ENCODE data around the gene CDCA4. TPM values are rescaled to one million over a fixed set of nuclear protein-coding genes. Genes with fewer than 3 reads are reported as not detected.

The CDCA4 gene
- total RNA-seq, 1 experiment from 2014 or later = 57.7 TPM

GRCh38 chr14:105066240-105067071, 45.6 kb upstream of the CDCA4 start:
- no peak overlapping the region for H3K9ac ChIP-seq (ENCODE audit: extremely low read depth, insufficient read length, low read length)
- Mint-ChIP-seq H3K27me3 (ENCODE audit: low read depth) (peaks cover 12% of the 10 kb centered on the region), H3K4me1 (peaks cover 4 to 8% of the 10 kb centered on the region in 2 experiments; a peak in 2 of 4 replicates), H3K36me3 (ENCODE audit: insufficient read depth in 1 of 3, low read depth in 3 of 3) (no peaks in the 10 kb centered on the region), H3K27ac (no peak overlapping the region), H3K4me3 (no peak overlapping the region), H3K9me3 (no peaks in the 10 kb centered on the region)
- H3K14ac ChIP-seq (ENCODE audit: insufficient read depth, low read length) = no peak overlapping the region; the same call in 1 of the 2 replicates
- no CpG with 5 or more reads among the region's 28 CpGs for WGBS (ENCODE audit: extremely low coverage, insufficient read length, low lambda C conversion rate)
- no peak overlapping the region for H4K5ac ChIP-seq (ENCODE audit: insufficient read length, low read depth, low read length)
- H3K4me1 ChIP-seq (ENCODE audit: insufficient read depth, low read length) = no peaks in the 10 kb centered on the region
- H3K79me1 ChIP-seq (ENCODE audit: insufficient read depth, low read depth, low read length, poor library complexity, severe bottlenecking) = no peaks in the 10 kb centered on the region
- H3K23me2 ChIP-seq (ENCODE audit: insufficient read length, low read depth, low read length, poor library complexity, severe bottlenecking) = no peaks in the 10 kb centered on the region
- no peak overlapping the region for H2AFZ ChIP-seq (ENCODE audit: low read length)
- no peak overlapping the region for H2BK15ac ChIP-seq (ENCODE audit: low read depth, low read length)
- no peak overlapping the region for H3K18ac ChIP-seq (ENCODE audit: insufficient read length, low read depth, low read length)
- H3K79me2 ChIP-seq (ENCODE audit: insufficient read depth, low read length) = no peaks in the 10 kb centered on the region
- no peaks in the 10 kb centered on the region for H3K9me3 ChIP-seq (ENCODE audit: control insufficient read depth, low read depth, low read length)
- no peak overlapping the region for H2BK12ac ChIP-seq (ENCODE audit: insufficient read length, low read depth, low read length)
- no peak overlapping the region for H4K8ac ChIP-seq (replicated peaks; ENCODE audit: insufficient read length, low read depth, low read length)
- H3K4ac ChIP-seq (ENCODE audit: low read depth, low read length) = no peak overlapping the region
- DNase-seq = peak; percentile 25
- no peak overlapping the region for H3T11ph ChIP-seq (ENCODE audit: low read length)
- H3K4me2 ChIP-seq (ENCODE audit: insufficient read depth, insufficient read length, low read length) = no peak overlapping the region
- TF ChIP-seq, protein P1, sequence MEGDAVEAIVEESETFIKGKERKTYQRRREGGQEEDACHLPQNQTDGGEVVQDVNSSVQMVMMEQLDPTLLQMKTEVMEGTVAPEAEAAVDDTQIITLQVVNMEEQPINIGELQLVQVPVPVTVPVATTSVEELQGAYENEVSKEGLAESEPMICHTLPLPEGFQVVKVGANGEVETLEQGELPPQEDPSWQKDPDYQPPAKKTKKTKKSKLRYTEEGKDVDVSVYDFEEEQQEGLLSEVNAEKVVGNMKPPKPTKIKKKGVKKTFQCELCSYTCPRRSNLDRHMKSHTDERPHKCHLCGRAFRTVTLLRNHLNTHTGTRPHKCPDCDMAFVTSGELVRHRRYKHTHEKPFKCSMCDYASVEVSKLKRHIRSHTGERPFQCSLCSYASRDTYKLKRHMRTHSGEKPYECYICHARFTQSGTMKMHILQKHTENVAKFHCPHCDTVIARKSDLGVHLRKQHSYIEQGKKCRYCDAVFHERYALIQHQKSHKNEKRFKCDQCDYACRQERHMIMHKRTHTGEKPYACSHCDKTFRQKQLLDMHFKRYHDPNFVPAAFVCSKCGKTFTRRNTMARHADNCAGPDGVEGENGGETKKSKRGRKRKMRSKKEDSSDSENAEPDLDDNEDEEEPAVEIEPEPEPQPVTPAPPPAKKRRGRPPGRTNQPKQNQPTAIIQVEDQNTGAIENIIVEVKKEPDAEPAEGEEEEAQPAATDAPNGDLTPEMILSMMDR (conservative IDR thresholded peaks at IDR 0.05) = no peak
- no peaks in the 10 kb centered on the region for H4K20me1 ChIP-seq (ENCODE audit: control insufficient read depth, insufficient read depth, insufficient read length)
- no peak overlapping the region for H3K27ac ChIP-seq (ENCODE audit: insufficient read length, low read depth, low read length)
- H2AK5ac ChIP-seq (ENCODE audit: insufficient read length, low read length) = no peak overlapping the region
- H2BK120ac ChIP-seq (ENCODE audit: low read depth, low read length, poor library complexity, severe bottlenecking) = no peak overlapping the region
- H4K91ac ChIP-seq (ENCODE audit: insufficient read length, low read depth, low read length) = no peak overlapping the region
- H3K56ac ChIP-seq (ENCODE audit: insufficient read length, low read depth, low read length) = no peak overlapping the region
- H2BK5ac ChIP-seq (ENCODE audit: insufficient read length, low read length) = no peak overlapping the region
- no peaks in the 10 kb centered on the region for H3K27me3 ChIP-seq (ENCODE audit: insufficient read depth, low read length)
- no peak overlapping the region for H2BK20ac ChIP-seq (ENCODE audit: low read depth, low read length, poor library complexity, severe bottlenecking)
- H3K23ac ChIP-seq (ENCODE audit: insufficient read length, low read depth, low read length) = no peak overlapping the region
